ENCODE measurements around the gene FHDC1.

FHDC1 gene

GRCh38 chr4:152976212-152976761 is 40.2 kb downstream of the FHDC1 start:
- H3K4me3 ChIP-seq (ENCODE audit: insufficient read depth, low read depth, low read length) = no peak overlapping the region
- H3K27ac ChIP-seq (ENCODE audit: insufficient read depth, low read depth, low read length, poor library complexity, severe bottlenecking) = no peak overlapping the region
- no peaks in the 10 kb centered on the region for H3K27me3 ChIP-seq (ENCODE audit: control insufficient read depth, insufficient read depth, low read length, poor library complexity, severe bottlenecking)
- no peaks in the 10 kb centered on the region for H3K4me1 ChIP-seq (ENCODE audit: control insufficient read depth, insufficient read depth, low read length)
- no peaks in the 10 kb centered on the region for H3K9me3 ChIP-seq (ENCODE audit: control insufficient read depth, low read length)
- no peaks in the 10 kb centered on the region for H3K36me3 ChIP-seq (ENCODE audit: control insufficient read depth, insufficient read depth, low read length)
- WGBS, 2 experiments = 95 to 96% methylated on average over 28 of the region's 28 CpGs

- H3K36me3 ChIP-seq (ENCODE audit: control insufficient read depth, insufficient read depth, low read length) = no peaks in the 10 kb centered on the region
- H3K9me3 ChIP-seq (ENCODE audit: control insufficient read depth, low read length) = no peaks in the 10 kb centered on the region
- H3K27me3 ChIP-seq (ENCODE audit: control insufficient read depth, insufficient read depth, low read length, poor library complexity, severe bottlenecking) = no peaks in the 10 kb centered on the region
- 94 to 95% methylated on average over 10 of the region's 10 CpGs for WGBS, 2 experiments
- peaks cover 5% of the 10 kb centered on the region for H3K4me1 ChIP-seq (ENCODE audit: control insufficient read depth, insufficient read depth, low read length)
- H3K27ac ChIP-seq (ENCODE audit: insufficient read depth, low read depth, low read length, poor library complexity, severe bottlenecking) = no peak overlapping the region
- H3K4me3 ChIP-seq (ENCODE audit: insufficient read depth, low read depth, low read length) = no peak overlapping the region
These were observed 43.7 kb downstream of the FHDC1 start for GRCh38 chr4:152979731-152980330.

- Histone ChIP-seq H3K4me1 (ENCODE audit: control insufficient read depth, insufficient read depth, low read length) (peaks cover 5% of the 10 kb centered on the region), H3K36me3 (ENCODE audit: control insufficient read depth, insufficient read depth, low read length) (no peaks in the 10 kb centered on the region), H3K27ac (ENCODE audit: insufficient read depth, low read depth, low read length, poor library complexity, severe bottlenecking) (no peak overlapping the region), H3K4me3 (ENCODE audit: insufficient read depth, low read depth, low read length) (no peak overlapping the region), H3K27me3 (ENCODE audit: control insufficient read depth, insufficient read depth, low read length, poor library complexity, severe bottlenecking) (no peaks in the 10 kb centered on the region), H3K9me3 (ENCODE audit: control insufficient read depth, low read length) (no peaks in the 10 kb centered on the region)
- 67 to 71% methylated on average over 5 of the region's 5 CpGs for WGBS, 2 experiments
These were observed 45.2 kb downstream of the FHDC1 start for GRCh38 chr4:152981278-152981677.

- H3K4me1 ChIP-seq (ENCODE audit: control insufficient read depth, insufficient read depth, low read length) = peaks cover 5% of the 10 kb centered on the region
- no peak overlapping the region for H3K27ac ChIP-seq (ENCODE audit: insufficient read depth, low read depth, low read length, poor library complexity, severe bottlenecking)
- no peak overlapping the region for H3K4me3 ChIP-seq (ENCODE audit: insufficient read depth, low read depth, low read length)
- H3K27me3 ChIP-seq (ENCODE audit: control insufficient read depth, insufficient read depth, low read length, poor library complexity, severe bottlenecking) = no peaks in the 10 kb centered on the region
- no peaks in the 10 kb centered on the region for H3K9me3 ChIP-seq (ENCODE audit: control insufficient read depth, low read length)
- no peaks in the 10 kb centered on the region for H3K36me3 ChIP-seq (ENCODE audit: control insufficient read depth, insufficient read depth, low read length)
- 93 to 95% methylated on average over 4 of the region's 4 CpGs for WGBS, 2 experiments
These were observed 45.7 kb downstream of the FHDC1 start for GRCh38 chr4:152981842-152982241.

GRCh38 chr4:152983221-152983620 is 47.1 kb downstream of the FHDC1 start:
- Histone ChIP-seq H3K36me3 (ENCODE audit: control insufficient read depth, insufficient read depth, low read length) (no peaks in the 10 kb centered on the region), H3K27ac (ENCODE audit: insufficient read depth, low read depth, low read length, poor library complexity, severe bottlenecking) (no peak overlapping the region), H3K9me3 (ENCODE audit: control insufficient read depth, low read length) (no peaks in the 10 kb centered on the region), H3K27me3 (ENCODE audit: control insufficient read depth, insufficient read depth, low read length, poor library complexity, severe bottlenecking) (no peaks in the 10 kb centered on the region), H3K4me3 (ENCODE audit: insufficient read depth, low read depth, low read length) (no peak overlapping the region), H3K4me1 (ENCODE audit: control insufficient read depth, insufficient read depth, low read length) (peaks cover 5% of the 10 kb centered on the region)
- 49 to 51% methylated on average over 7 of the region's 7 CpGs for WGBS, 2 experiments

- WGBS, 2 experiments = 72 to 83% methylated on average over 6 of the region's 6 CpGs
These were observed 47.8 kb downstream of the FHDC1 start for GRCh38 chr4:152983774-152984411.

GRCh38 chr4:152988721-152989553 is 52.8 kb downstream of the FHDC1 start:
- Histone ChIP-seq H3K36me3 (ENCODE audit: control insufficient read depth, insufficient read depth, low read length) (no peaks in the 10 kb centered on the region), H3K4me3 (ENCODE audit: insufficient read depth, low read depth, low read length) (no peak overlapping the region), H3K9me3 (ENCODE audit: control insufficient read depth, low read length) (no peaks in the 10 kb centered on the region), H3K4me1 (ENCODE audit: control insufficient read depth, insufficient read depth, low read length) (no peaks in the 10 kb centered on the region), H3K27ac (ENCODE audit: insufficient read depth, low read depth, low read length, poor library complexity, severe bottlenecking) (no peak overlapping the region), H3K27me3 (ENCODE audit: control insufficient read depth, insufficient read depth, low read length, poor library complexity, severe bottlenecking) (no peaks in the 10 kb centered on the region)
- WGBS, 2 experiments = 91 to 94% methylated on average over 4 of the region's 4 CpGs

More at GRCh38 chr4:152983774-152984411, 47.8 kb downstream of the FHDC1 start:
- Histone ChIP-seq H3K4me3 (ENCODE audit: insufficient read depth, low read depth, low read length) (no peak overlapping the region), H3K4me1 (ENCODE audit: control insufficient read depth, insufficient read depth, low read length) (peaks cover 5% of the 10 kb centered on the region), H3K27me3 (ENCODE audit: control insufficient read depth, insufficient read depth, low read length, poor library complexity, severe bottlenecking) (no peaks in the 10 kb centered on the region), H3K27ac (ENCODE audit: insufficient read depth, low read depth, low read length, poor library complexity, severe bottlenecking) (no peak overlapping the region), H3K9me3 (ENCODE audit: control insufficient read depth, low read length) (no peaks in the 10 kb centered on the region), H3K36me3 (ENCODE audit: control insufficient read depth, insufficient read depth, low read length) (no peaks in the 10 kb centered on the region)

GRCh38 chr4:152989554-152989970 is 53.4 kb downstream of the FHDC1 start:
- H3K27ac ChIP-seq (ENCODE audit: insufficient read depth, low read depth, low read length, poor library complexity, severe bottlenecking) = no peak overlapping the region
- H3K4me3 ChIP-seq (ENCODE audit: insufficient read depth, low read depth, low read length) = no peak overlapping the region
- H3K36me3 ChIP-seq (ENCODE audit: control insufficient read depth, insufficient read depth, low read length) = no peaks in the 10 kb centered on the region
- no peaks in the 10 kb centered on the region for H3K27me3 ChIP-seq (ENCODE audit: control insufficient read depth, insufficient read depth, low read length, poor library complexity, severe bottlenecking)
- no peaks in the 10 kb centered on the region for H3K4me1 ChIP-seq (ENCODE audit: control insufficient read depth, insufficient read depth, low read length)
- WGBS, 2 experiments = 90 to 94% methylated on average over 3 of the region's 3 CpGs
- no peaks in the 10 kb centered on the region for H3K9me3 ChIP-seq (ENCODE audit: control insufficient read depth, low read length)

- no peaks in the 10 kb centered on the region for H3K9me3 ChIP-seq (ENCODE audit: control insufficient read depth, low read length)
- H3K27ac ChIP-seq (ENCODE audit: insufficient read depth, low read depth, low read length, poor library complexity, severe bottlenecking) = no peak overlapping the region
- WGBS, 2 experiments = 93 to 95% methylated on average over 8 of the region's 8 CpGs
- no peaks in the 10 kb centered on the region for H3K36me3 ChIP-seq (ENCODE audit: control insufficient read depth, insufficient read depth, low read length)
- no peaks in the 10 kb centered on the region for H3K27me3 ChIP-seq (ENCODE audit: control insufficient read depth, insufficient read depth, low read length, poor library complexity, severe bottlenecking)
- H3K4me3 ChIP-seq (ENCODE audit: insufficient read depth, low read depth, low read length) = no peak overlapping the region
- H3K4me1 ChIP-seq (ENCODE audit: control insufficient read depth, insufficient read depth, low read length) = no peaks in the 10 kb centered on the region
These were observed 54.5 kb downstream of the FHDC1 start for GRCh38 chr4:152990471-152991131.
